ENCODE results near the gene SDK1.

DNA sequence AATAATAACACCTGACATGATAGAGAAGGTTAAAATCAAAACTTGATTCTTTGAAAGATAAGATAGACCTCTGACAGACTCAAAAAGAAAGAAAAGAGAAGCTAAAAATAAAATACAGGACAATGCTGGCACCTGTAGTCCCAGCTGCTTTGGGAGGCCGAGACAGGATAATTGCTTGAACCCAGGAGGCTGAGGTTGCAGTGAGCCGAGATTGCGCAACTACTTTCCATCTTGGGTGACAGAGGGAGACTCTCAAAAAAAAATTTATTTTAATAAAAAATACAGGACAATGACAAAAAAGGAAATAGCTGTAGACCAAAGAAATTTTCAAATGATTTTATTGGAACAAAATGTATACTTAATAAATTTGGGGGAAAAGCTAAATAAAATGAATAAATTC lies 263.2 kb downstream of the SDK1 start:
- TF ChIP-seq CREB1 (CRISPR knock-in tag; IDR thresholded peaks at IDR 0.05) (no peak), NR3C1 (CRISPR knock-in tag; conservative IDR thresholded peaks at IDR 0.05; ENCODE audit: low read depth) (no peak), CREM (CRISPR knock-in tag; IDR thresholded peaks at IDR 0.05) (no peak), SP1 (CRISPR knock-in tag; conservative IDR thresholded peaks at IDR 0.05) (no peak), SMAD3 (CRISPR knock-in tag; IDR thresholded peaks at IDR 0.05; ENCODE audit: borderline replicate concordance) (no peak), NFE2L1 (CRISPR knock-in tag; IDR thresholded peaks at IDR 0.05) (no peak), NFYB (CRISPR knock-in tag; conservative IDR thresholded peaks at IDR 0.05; ENCODE audit: low read depth) (no peak), ZNF671 (CRISPR knock-in tag; IDR thresholded peaks at IDR 0.05) (no peak)
- TF ChIP-seq, protein P1, sequence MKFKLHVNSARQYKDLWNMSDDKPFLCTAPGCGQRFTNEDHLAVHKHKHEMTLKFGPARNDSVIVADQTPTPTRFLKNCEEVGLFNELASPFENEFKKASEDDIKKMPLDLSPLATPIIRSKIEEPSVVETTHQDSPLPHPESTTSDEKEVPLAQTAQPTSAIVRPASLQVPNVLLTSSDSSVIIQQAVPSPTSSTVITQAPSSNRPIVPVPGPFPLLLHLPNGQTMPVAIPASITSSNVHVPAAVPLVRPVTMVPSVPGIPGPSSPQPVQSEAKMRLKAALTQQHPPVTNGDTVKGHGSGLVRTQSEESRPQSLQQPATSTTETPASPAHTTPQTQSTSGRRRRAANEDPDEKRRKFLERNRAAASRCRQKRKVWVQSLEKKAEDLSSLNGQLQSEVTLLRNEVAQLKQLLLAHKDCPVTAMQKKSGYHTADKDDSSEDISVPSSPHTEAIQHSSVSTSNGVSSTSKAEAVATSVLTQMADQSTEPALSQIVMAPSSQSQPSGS (CRISPR knock-in tag; IDR thresholded peaks at IDR 0.05; ENCODE audit: borderline replicate concordance, low read depth): no peak
- TF ChIP-seq, protein P2, sequence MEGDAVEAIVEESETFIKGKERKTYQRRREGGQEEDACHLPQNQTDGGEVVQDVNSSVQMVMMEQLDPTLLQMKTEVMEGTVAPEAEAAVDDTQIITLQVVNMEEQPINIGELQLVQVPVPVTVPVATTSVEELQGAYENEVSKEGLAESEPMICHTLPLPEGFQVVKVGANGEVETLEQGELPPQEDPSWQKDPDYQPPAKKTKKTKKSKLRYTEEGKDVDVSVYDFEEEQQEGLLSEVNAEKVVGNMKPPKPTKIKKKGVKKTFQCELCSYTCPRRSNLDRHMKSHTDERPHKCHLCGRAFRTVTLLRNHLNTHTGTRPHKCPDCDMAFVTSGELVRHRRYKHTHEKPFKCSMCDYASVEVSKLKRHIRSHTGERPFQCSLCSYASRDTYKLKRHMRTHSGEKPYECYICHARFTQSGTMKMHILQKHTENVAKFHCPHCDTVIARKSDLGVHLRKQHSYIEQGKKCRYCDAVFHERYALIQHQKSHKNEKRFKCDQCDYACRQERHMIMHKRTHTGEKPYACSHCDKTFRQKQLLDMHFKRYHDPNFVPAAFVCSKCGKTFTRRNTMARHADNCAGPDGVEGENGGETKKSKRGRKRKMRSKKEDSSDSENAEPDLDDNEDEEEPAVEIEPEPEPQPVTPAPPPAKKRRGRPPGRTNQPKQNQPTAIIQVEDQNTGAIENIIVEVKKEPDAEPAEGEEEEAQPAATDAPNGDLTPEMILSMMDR (IDR thresholded peaks at IDR 0.05): no peak
- TF ChIP-seq, protein P3, sequence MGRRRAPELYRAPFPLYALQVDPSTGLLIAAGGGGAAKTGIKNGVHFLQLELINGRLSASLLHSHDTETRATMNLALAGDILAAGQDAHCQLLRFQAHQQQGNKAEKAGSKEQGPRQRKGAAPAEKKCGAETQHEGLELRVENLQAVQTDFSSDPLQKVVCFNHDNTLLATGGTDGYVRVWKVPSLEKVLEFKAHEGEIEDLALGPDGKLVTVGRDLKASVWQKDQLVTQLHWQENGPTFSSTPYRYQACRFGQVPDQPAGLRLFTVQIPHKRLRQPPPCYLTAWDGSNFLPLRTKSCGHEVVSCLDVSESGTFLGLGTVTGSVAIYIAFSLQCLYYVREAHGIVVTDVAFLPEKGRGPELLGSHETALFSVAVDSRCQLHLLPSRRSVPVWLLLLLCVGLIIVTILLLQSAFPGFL (CRISPR knock-in tag; IDR thresholded peaks at IDR 0.05; ENCODE audit: borderline replicate concordance): no peak
- TF ChIP-seq, protein P4, sequence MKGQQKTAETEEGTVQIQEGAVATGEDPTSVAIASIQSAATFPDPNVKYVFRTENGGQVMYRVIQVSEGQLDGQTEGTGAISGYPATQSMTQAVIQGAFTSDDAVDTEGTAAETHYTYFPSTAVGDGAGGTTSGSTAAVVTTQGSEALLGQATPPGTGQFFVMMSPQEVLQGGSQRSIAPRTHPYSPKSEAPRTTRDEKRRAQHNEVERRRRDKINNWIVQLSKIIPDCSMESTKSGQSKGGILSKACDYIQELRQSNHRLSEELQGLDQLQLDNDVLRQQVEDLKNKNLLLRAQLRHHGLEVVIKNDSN (CRISPR knock-in tag; IDR thresholded peaks at IDR 0.05): no peak
- TF ChIP-seq, protein P5, sequence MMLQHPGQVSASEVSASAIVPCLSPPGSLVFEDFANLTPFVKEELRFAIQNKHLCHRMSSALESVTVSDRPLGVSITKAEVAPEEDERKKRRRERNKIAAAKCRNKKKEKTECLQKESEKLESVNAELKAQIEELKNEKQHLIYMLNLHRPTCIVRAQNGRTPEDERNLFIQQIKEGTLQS (CRISPR knock-in tag; conservative IDR thresholded peaks at IDR 0.05): no peak

Measured in WTC11 (cell line).